IMR-90 (cell line): ENCODE data around the gene H2BK1. TPM values are rescaled to one million over a fixed set of nuclear protein-coding genes. Genes with fewer than 3 reads are reported as not detected.

Source experiments
- ATAC-seq: fragments of 200-7000 bp; cut with Tn5 transposase; 2 replicates; pipeline ENCODE4 v1.9.1; 2020; ENCODE audit warnings: low read depth, mild to moderate bottlenecking, moderate library complexity
- BruUV-seq: library from RNA; stranded (reverse); fragments of 400-500 nt; replicated peaks from 2 replicates; lab custom pipeline; 2021; lab: Mats Ljungman, UMichigan
- CTCF ChIA-PET: fragments of 300-600 bp; formaldehyde crosslinking; extraction: SDS; loops from one replicate; lab custom pipeline; 2021; ENCODE audit warnings: antibody characterized with exemption; lab: Yijun Ruan, JAX
- POLR2A ChIA-PET: fragments of 300-600 bp; sonication (Branson Sonifier 250); formaldehyde crosslinking; loops from one replicate; lab custom pipeline; 2022; ENCODE audit warnings: antibody characterized with exemption; ENCODE audit not compliant: unreplicated experiment; lab: Charles Lee
- DNase-seq: peaks from one replicate; pipeline ENCODE4 v3.0.0; 2013
- H2AFZ ChIP-seq: replicated peaks from 2 replicates; pipeline ENCODE3; 2013; ENCODE audit warnings: low read length, mild to moderate bottlenecking; ENCODE audit not compliant: poor library complexity
- H2AK5ac ChIP-seq: 2 replicates; pipeline ENCODE4 v1.6.1; 2013; ENCODE audit warnings: low read depth, low read length, inconsistent platforms
- H2AK9ac ChIP-seq: replicated peaks from 2 replicates; pipeline ENCODE3; 2013; ENCODE audit warnings: mild to moderate bottlenecking, low read depth, low read length, moderate library complexity; ENCODE audit not compliant: poor library complexity
- H2BK120ac ChIP-seq: 2 replicates; pipeline ENCODE4 v1.6.1; 2013; ENCODE audit warnings: low read depth, low read length, inconsistent platforms
- H2BK15ac ChIP-seq: 3 replicates; pipeline ENCODE4 v1.6.1; 2013; ENCODE audit warnings: low read depth, low read length, inconsistent platforms
- H2BK20ac ChIP-seq: 2 replicates; pipeline ENCODE4 v1.6.1; 2013; ENCODE audit warnings: low read depth, mild to moderate bottlenecking, inconsistent platforms, low read length, moderate library complexity
- H2BK5ac ChIP-seq: 2 replicates; pipeline ENCODE4 v1.6.1; 2013; ENCODE audit warnings: mild to moderate bottlenecking, low read depth, low read length, inconsistent platforms; ENCODE audit not compliant: poor library complexity, severe bottlenecking
- H3K14ac ChIP-seq: replicated peaks from 2 replicates; pipeline ENCODE4 v1.6.1; 2013; ENCODE audit warnings: low read depth, low read length, inconsistent platforms
- H3K18ac ChIP-seq: 2 replicates; pipeline ENCODE4 v1.6.1; 2013; ENCODE audit warnings: low read depth, low read length, control low read depth
- H3K23ac ChIP-seq: 2 replicates; pipeline ENCODE4 v1.6.1; 2013; ENCODE audit warnings: low read depth, low read length, inconsistent platforms
- H3K27ac ChIP-seq: 2 replicates; pipeline ENCODE4 v1.5.1; 2013; ENCODE audit warnings: mild to moderate bottlenecking, control low read depth, low read length; ENCODE audit not compliant: insufficient read depth
- H3K27me3 ChIP-seq: 2 replicates; pipeline ENCODE4 v1.6.1; 2013; ENCODE audit warnings: low read length; ENCODE audit not compliant: control insufficient read depth, insufficient read depth
- H3K36me3 ChIP-seq: 2 replicates; pipeline ENCODE4 v1.6.1; 2013; ENCODE audit warnings: low read length, mixed read lengths; ENCODE audit not compliant: control insufficient read depth, insufficient read depth
- H3K4ac ChIP-seq: 2 replicates; pipeline ENCODE4 v1.6.1; 2013; ENCODE audit warnings: low read depth, low read length, inconsistent platforms
- H3K4me1 ChIP-seq: 2 replicates; pipeline ENCODE4 v1.6.1; 2013; ENCODE audit warnings: low read length, mixed read lengths; ENCODE audit not compliant: control insufficient read depth, insufficient read depth
- H3K4me2 ChIP-seq: 2 replicates; pipeline ENCODE4 v1.6.1; 2013; ENCODE audit warnings: low read depth, mild to moderate bottlenecking, control low read depth, low read length, moderate library complexity
- H3K4me3 ChIP-seq: 2 replicates; pipeline ENCODE4 v1.5.1; 2013; ENCODE audit warnings: low read depth, mild to moderate bottlenecking, control low read depth, low read length, moderate library complexity; ENCODE audit not compliant: insufficient read depth
- H3K56ac ChIP-seq: 2 replicates; pipeline ENCODE4 v1.6.1; 2013; ENCODE audit warnings: low read length, inconsistent platforms; ENCODE audit not compliant: insufficient read depth; ENCODE audit errors: extremely low read depth
- H3K79me1 ChIP-seq, 2 experiments: 2 replicates each; pipeline ENCODE4 v1.6.1; 2013; ENCODE audit warnings: low read length in 2 of 2, inconsistent platforms in 1 of 2, low read depth in 1 of 2
- H3K9ac ChIP-seq: 2 replicates; pipeline ENCODE4 v1.6.1; 2013; ENCODE audit warnings: low read depth, low read length, control low read depth
- H3K9me1 ChIP-seq: 2 replicates; pipeline ENCODE4 v1.6.1; 2013; ENCODE audit warnings: low read length, inconsistent platforms; ENCODE audit not compliant: insufficient read depth
- H3K9me3 ChIP-seq: 2 replicates; pipeline ENCODE4 v1.6.1; 2013; ENCODE audit warnings: low read length; ENCODE audit not compliant: control insufficient read depth, insufficient read depth
- H4K20me1 ChIP-seq: 2 replicates; pipeline ENCODE4 v1.6.1; 2013; ENCODE audit warnings: low read length, inconsistent platforms; ENCODE audit not compliant: insufficient read depth
- H4K5ac ChIP-seq: 2 replicates; pipeline ENCODE4 v1.6.1; 2013; ENCODE audit warnings: mild to moderate bottlenecking, low read depth, low read length, control low read depth
- H4K8ac ChIP-seq, 2 experiments: 2 replicates each; pipeline ENCODE4 v1.6.1; 2013; ENCODE audit warnings: low read depth in 2 of 2, low read length in 2 of 2, control low read depth in 1 of 2, inconsistent platforms in 1 of 2
- H4K91ac ChIP-seq: 2 replicates; pipeline ENCODE4 v1.6.1; 2013; ENCODE audit warnings: low read depth, low read length, inconsistent platforms; ENCODE audit not compliant: insufficient read depth
- MAFK ChIP-seq: IDR thresholded peaks from 2 replicates; pipeline ENCODE4 v1.6.1; 2012; ENCODE audit warnings: low read depth, low read length, improper control_type of control experiment
- NFE2L2 ChIP-seq: fragments of 150-350 bp; IDR thresholded peaks from 2 replicates; pipeline ENCODE4 v1.6.1; 2016; ENCODE audit warnings: low read depth, mild to moderate bottlenecking, low read length
- WGBS, 2 experiments: methylation state at CpG; one replicate each; pipeline versions ENCODE4 v1.1.5 to v1.1.7; 2013; ENCODE audit warnings: missing lambda C conversion rate in 2 of 2; ENCODE audit not compliant: insufficient read length in 1 of 2; ENCODE audit errors: extremely low coverage in 2 of 2; 5-methylcytosine and 5-hydroxymethylcytosine counted together
- dilution Hi-C: fragments of 300-500 bp; cut with HindIII; formaldehyde crosslinking; loops from one replicate; pipeline ENCODE4 v1.14.3; 2018; ENCODE audit warnings: low sequenced_read_pairs; ENCODE audit not compliant: unreplicated experiment
- in situ Hi-C: fragments of 300-500 bp; cut with MboI; formaldehyde crosslinking; loops from 3 replicates; pipeline ENCODE4 v1.14.3; 2019; ENCODE audit warnings: low sequenced_read_pairs, inconsistent platforms, mixed read lengths
- intact Hi-C: fragments of 100-400 bp; cut with micrococcal nuclease; formaldehyde crosslinking; loops from 2 replicates; pipeline ENCODE4 v1.10.0; 2022
- polyA plus RNA-seq, 3 experiments: library from polyadenylated mRNA; depleted of rRNA; stranded (reverse); fragments of >200 nt; gene quantifications; 2 replicates each; pipeline ENCODE4 v1.2.3, GENCODE V29; 2012; ENCODE audit warnings: low replicate concordance in 1 of 3
- total RNA-seq: library from RNA; depleted of rRNA; stranded (reverse); fragments of >200 nt; gene quantifications from 2 replicates; pipeline ENCODE4 v1.2.3, GENCODE V29; 2012

H2BK1 gene
- total and polyA plus RNA-seq, 2 of the 4 experiments (the other 2 are of a cell fraction), result not detected

DNA sequence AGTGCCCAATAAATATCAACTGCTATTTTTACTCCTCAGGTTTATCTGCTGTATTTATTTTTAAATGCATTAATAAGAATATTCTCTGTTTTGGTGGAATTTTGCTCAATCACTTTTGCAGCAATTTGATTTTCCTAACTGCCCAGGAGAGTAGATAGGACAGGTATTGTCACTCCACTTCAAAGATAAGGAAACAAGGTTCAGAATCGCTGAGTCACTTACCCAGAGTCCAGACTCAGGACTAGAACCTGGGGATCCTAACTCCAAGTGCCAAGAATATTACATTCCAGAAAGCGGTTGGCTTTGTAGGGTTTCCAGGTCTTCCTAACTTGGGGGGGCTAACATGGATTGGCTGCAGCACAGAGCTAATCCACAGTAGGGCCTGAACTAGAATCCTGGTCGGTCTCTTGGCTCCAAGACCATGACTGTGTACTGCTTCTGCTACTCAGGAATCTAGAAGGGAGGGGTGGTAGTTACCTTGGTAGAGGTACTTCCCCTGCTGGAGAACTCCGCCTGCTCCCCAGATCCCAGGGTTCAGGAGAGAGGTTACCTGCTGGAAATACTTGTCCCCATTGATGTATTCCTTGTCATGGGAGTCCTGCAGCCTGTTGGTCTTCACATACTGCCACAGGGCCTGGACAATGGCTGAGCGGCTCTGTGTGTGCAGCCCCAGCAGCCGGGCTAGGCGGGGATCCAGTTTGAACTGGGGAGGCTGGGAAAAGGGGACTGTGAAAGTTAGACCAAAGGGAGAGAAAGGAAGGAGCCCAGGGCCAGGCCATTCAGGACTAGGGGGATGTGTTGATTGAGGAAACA, 30.9 kb upstream of the H2BK1 start:
- H3K23ac ChIP-seq, result no peak overlapping the region
- no peak overlapping the region for H4K91ac ChIP-seq
- H4K5ac ChIP-seq, result no peak overlapping the region
- H3K9me3 ChIP-seq, result no peaks in the 10 kb centered on the region
- H3K9me1 ChIP-seq, result no peaks in the 10 kb centered on the region
- no peak overlapping the region for H2BK20ac ChIP-seq
- H2AK5ac ChIP-seq, result no peak overlapping the region
- no peak overlapping the region for H3K4me3 ChIP-seq
- no peak overlapping the region for H3K18ac ChIP-seq
- peaks cover 10% of the 10 kb centered on the region; the same call in 1 of the 2 replicates for H3K4me1 ChIP-seq
- no peak overlapping the region for H3K9ac ChIP-seq
- no peak overlapping the region for H2BK5ac ChIP-seq
- no peak overlapping the region for H3K56ac ChIP-seq
- no peak overlapping the region for H4K8ac ChIP-seq
- in situ Hi-C loops, result no loop called here
- peaks cover 8 to 86% of the 10 kb centered on the region in 2 experiments for H3K79me1 ChIP-seq
- H3K27ac ChIP-seq, result no peak overlapping the region
- no peak overlapping the region for H3K4me2 ChIP-seq
- no peaks in the 10 kb centered on the region for H3K27me3 ChIP-seq
- ChIA-PET CTCF (no interaction called here), POLR2A (no interaction called here)
- DNase-seq (no peak), ATAC-seq (no peak)
- no peak overlapping the region for H3K4ac ChIP-seq
- no peak overlapping the region for H2BK120ac ChIP-seq
- dilution Hi-C loops, result no loop called here
- H2BK15ac ChIP-seq, result no peak overlapping the region
- peaks cover 66% of the 10 kb centered on the region for H3K36me3 ChIP-seq
- WGBS, 2 experiments, result no CpG with 5 or more reads among the region's 7 CpGs
- TF ChIP-seq MAFK (no peak), NFE2L2 (peak; percentile 86)
- intact Hi-C loops, result no loop called here
- H3K14ac ChIP-seq, result no peak overlapping the region
- H4K20me1 ChIP-seq, result peaks cover 63% of the 10 kb centered on the region
- H2AK9ac ChIP-seq, result no peak overlapping the region
- TSS peak; percentile 77 for BruUV-seq
- H2AFZ ChIP-seq, result peak overlapping the region; percentile 49
